ENCODE data around the gene LIMS2. TPM values are rescaled to one million over a fixed set of nuclear protein-coding genes. Genes with fewer than 3 reads are reported as not detected.

The LIMS2 gene
- polyA plus RNA-seq, 1 donor, result 15.5 TPM

DNA sequence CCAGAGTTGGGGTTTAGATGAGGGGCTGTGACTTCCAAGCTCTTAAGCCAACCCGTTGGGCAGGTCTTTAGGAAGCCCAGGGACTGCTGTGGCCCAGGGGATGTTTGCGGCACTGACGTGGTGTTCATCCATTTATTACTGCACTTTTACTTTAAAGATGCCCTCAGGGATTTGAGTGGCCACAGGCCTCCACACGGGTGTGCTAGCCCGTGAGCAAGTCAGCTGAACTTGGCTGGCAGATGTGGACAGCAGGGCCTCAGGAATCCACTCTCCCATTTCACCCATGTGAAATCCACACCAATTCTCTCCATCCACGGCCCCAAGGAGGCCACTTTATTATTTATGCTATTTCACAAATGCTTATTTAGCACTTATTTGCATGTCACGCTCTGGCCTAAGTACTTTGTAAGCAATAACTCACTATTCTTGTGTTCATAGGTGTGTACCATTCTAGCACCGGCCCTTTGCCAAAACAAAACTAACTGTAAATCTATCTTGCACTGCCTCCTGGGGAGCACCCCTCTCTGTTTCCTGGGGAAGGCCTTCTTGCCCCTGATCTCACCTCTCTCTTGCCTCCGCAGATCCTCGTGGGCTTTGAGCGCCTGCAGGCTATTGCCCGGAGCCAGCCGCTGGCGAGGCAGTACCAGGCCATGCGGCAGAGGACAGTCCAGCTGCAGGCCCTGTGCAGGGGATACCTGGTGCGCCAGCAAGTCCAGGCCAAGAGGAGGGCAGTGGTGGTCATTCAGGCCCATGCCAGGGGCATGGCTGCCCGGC is 68.5 kb downstream of the LIMS2 start:
- no peak for DNase-seq

DNA sequence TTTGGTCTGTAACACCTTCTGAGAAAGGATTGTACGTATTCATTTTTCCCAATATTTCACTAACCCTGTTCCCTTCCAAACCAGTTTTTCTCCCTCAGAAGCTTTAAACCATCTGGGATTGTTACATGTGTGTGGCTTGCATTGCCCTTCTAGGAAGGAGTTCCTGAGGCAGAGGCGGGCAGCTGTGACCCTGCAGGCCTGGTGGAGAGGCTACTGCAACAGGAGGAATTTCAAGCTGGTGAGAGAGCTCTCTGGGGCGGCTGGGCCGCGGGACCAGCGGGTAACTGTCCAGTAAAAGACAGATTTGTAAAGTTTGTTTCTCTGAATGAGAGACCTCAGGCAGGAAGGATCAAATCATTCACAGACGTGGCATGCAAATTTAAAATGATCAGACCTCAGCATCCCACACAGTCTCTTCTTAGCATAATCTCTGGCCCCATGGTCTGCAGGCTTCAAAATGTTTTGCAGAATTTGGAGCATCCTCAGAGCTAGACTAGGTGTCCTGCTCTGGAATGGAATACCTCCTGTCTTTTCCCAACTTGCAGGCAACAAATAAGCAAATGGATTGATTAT is 69.6 kb downstream of the LIMS2 start:
- no peak for DNase-seq

DNA sequence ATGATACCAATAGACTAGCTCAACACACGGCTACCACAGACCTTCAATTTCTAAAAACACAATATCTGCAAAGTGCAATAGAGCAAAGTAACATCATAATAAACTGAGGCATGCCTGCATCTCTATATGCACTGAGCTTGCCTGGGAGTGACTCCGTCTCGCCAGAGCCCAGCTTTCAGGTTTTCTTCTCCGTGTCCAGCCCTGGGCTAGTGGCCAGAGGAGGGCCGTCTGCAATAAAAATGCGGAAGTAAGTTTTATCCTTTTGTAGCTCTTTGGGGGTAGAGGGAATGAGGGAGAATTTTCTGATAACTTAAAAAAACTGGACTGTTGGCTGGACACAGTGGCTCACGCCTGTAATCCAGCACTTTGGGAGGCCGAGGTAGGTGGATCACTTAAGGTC is 70.3 kb downstream of the LIMS2 start:
- DNase-seq, result no peak

DNA sequence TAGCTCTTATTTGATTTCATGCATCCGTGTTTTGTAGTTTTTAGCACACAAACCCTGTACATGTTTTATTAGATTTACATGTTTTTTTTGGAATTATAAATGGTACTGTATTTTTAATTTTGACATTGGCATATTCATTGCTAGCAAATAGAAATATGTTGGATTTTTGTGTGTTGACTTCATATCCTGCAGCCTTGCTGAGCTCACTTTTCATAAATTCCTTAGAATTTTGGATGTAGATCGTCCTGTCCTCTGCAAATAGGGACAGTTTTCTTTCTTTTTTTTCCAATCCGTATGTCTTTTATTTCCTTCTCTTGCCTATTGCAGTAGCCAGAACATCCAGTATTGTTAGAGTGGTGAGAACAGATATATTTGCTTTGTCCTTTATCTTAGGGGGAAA is 76.1 kb downstream of the LIMS2 start:
- no peak for DNase-seq

DNA sequence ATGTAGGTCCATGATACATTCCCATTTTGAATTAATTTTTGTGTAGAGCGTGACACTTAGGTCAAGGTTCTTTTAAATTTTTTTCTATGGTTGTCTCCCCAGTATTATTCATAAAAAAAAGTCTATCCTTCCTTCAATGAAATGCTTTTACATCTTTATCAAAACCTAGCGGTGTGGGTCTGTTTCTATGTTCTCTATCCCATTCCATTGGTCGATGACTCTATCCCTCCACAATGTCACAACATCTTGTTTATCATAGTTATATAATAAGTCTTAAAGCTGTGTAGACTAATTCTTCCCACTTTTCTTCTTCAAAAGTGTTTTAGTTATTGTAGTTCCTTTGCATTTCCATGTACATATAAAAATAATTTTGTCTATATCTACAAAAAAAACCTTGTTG is 76.6 kb downstream of the LIMS2 start:
- no peak for DNase-seq

DNA sequence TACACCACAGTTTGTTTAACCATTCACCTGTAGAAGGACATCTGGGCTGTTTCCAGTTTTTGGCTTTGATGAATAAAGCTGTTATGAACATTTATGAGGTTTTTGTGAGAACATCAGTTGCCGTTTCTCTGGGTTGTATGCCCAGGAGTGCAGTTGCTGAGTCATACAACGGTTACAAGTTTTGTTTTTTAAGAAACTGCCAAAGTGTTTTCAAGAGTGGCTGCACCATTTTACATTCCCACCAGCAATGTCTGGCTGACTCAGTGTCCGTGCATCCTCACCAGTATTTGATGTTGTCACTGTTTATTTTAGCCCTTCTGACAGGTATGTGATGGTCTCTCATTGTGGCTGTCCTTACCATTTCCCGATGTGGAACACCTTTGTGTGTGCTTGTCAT is 77.3 kb downstream of the LIMS2 start:
- DNase-seq, result no peak

DNA sequence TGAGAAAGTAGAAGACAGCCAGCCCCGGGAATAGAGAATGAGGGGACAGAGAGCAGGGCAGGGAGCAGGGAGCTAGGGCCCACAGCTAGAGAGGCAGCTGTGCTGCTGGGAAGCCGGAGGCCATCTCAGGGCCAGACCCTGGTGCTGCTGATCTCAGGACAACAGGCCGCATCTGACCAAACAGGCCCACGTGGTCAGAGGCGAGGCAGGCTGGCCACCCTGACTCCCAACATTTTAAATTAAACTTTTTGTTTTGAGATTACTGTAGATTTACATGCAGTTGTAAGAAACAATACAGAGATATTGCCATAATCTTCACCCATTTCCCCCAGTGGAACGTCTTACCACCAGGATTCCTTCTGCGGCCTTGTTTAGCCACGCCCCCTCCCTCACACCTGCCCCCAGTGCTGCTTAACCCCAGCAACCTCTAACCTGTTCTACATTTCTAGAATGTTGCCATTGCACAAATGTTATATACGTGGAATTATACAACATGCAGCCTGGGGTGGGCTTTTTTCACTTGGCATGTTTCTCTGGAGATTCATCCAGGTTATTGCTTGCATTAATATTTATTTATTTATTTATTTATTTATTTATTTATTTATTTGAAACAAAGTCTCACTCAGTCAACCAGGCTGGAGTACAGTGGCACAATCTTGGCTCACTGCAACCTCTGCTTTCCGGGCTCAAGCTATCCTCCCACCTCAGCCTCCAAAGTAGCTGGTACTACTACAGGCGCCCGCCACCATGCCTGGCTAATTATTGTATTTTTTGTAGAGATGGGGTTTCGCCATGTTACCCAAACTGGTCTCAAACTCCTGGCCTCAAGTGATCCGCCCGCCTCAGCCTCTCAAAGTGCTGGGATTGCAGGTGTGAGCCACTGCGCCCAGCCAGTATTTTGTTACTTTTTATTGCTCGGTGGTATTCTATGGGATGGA is 78.0 kb downstream of the LIMS2 start:
- no peak for DNase-seq

DNA sequence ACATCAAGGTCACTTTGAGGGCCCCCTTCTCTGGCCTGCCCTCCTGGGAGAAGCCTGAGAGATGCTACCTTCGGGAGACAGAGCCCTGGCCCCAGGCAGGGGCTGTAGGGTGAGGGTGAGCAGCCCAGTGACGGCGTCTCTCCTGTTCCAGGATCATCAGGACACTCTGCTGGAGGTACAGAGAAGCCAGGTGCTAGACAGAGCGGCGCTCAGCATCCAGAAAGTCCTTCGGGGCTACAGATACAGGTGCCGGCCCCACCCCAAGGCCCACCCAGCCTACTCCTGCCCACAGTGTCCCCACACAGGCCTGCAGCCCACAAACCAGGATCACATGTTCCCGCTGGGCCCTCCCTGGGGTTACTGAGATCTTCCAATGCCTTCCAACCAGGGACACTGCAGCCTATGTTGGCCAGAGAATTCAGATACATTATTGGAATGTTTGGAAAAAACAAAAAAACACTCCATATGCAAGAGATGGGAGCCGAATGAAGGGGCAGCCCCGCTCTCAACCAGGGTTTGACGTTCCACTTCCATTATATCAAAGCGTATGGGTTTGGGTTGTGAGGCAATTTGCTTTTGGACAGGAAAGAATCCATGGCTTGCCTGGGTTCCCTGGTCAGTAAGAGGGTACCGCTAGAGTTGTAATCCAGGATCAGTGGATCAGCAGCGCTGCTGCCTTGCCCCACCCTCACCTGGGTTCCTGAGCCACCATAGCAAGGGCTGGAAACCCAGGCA is 78.9 kb downstream of the LIMS2 start:
- DNase-seq, result no peak

DNA sequence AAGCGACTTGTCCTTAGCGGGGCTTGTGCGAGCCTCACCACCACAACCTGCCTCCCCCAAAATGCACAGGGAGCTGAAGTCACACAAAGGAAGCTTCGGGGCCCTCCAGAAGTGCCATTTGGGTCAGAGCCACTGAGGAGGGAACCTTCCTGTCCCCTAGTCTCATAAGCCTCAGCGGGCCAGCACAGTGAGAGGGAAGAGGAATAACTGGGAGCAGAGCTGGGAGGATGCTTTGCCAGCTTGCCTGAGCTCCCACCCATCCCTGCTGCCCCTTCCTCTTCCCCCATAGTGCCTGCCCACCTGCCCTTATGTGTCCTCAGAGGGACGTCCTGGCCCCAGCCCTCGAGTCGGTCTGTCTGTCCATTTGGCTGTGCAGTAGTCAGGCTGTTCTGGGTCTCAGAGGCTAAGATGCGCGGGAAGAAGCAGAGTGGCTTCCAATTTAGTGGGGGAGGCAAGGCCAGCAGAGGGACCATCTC is 81.2 kb downstream of the LIMS2 start:
- DNase-seq, result no peak

DNA sequence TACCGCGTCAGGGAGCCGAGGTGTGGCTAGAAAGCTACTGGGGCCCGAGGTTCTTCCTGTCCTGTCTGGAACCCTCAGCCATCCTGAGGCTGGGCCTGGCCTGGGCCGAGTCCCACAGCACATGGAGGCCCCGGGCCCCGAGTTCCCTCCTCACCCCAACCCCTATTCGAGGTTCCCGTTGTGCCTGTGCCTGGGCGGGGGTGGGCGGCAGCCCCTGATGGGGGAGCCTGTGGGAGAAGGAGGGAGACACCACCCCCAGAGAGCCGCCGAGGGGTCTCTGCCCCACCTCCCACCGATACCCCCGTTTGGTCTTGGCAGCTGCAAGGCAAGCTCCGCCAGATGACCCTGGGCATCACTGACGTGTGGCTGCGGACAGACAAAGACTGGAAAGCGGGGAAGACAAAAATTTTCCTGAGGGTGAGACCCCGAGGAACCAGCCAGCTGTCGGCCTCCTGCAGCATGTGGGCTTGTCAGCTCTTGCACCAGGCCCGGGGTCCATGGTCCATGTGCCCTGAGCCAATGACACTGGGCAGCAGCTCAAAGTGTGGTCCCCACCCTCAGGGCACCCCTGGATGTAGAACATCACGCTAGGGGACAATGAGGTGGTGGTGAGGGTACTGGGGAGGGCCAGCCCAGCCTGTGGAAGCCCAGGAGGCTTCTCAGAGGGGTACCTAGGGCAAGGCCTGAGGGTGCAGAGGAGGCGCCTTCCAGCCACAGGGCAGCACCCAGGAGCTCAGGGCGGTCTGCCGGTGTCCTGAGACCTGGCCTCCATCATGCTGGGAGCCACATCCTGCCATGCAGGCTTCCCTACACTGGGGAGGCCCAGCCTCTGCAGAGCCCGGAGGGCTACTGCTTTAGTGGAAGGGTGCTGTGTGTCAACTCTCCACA is 81.9 kb downstream of the LIMS2 start:
- DNase-seq, result no peak

DNA sequence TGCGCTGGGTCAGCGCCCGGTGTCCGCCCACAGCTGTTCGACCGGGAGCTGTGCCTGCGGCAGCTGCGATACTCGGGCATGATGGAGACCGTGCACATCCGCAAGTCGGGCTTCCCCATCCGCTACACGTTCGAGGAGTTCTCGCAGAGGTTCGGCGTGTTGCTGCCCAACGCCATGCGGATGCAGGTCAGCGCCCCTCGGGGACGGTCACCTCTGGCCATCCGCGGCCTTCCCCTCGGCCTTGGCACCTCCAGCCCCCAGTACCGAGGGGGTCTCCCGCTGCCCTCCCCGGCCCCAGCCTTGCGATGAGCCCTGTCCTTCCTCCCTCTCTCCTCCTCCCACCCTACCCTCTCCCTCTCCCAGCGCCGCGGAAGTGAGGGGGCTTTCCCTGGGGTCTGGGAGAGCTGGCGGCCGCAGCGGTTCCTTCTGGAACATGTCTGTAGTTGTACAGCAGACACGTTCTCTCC is 82.5 kb downstream of the LIMS2 start:
- DNase-seq, result no peak

DNA sequence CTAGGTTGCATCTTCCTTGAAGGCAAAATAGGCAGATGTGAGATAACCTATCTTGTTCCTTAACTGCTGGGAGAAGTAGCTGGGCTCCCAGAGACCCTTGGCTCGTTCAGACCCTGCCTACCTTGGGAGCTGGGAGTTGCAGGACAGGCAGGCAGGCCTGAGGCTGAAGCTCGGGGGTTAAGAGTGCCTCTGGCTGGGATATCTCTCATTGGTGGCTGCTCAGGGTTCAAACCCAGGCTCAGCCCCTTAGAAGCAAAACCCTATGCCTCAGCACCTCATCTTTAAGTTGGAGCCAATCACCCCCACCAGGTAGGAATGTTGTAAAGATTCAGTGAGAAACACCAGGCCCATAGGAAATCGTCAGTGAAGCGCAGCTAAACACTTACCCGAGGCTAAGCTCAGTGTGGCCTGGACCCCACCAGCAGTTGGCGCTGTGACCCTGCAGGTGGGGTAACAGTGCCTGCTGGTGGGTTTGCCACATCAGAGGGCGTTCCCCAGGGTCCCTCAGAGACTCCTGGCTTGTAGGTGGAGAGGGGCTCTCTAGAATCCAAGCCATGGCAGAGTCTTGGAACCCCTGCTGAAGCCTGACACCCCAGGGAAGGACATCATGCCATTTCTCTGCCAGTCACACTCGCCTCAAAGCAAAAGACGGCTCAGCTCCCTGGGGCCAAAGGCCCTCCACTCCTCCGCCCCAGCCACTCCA is 84.0 kb downstream of the LIMS2 start:
- peak; percentile 56 for DNase-seq

DNA sequence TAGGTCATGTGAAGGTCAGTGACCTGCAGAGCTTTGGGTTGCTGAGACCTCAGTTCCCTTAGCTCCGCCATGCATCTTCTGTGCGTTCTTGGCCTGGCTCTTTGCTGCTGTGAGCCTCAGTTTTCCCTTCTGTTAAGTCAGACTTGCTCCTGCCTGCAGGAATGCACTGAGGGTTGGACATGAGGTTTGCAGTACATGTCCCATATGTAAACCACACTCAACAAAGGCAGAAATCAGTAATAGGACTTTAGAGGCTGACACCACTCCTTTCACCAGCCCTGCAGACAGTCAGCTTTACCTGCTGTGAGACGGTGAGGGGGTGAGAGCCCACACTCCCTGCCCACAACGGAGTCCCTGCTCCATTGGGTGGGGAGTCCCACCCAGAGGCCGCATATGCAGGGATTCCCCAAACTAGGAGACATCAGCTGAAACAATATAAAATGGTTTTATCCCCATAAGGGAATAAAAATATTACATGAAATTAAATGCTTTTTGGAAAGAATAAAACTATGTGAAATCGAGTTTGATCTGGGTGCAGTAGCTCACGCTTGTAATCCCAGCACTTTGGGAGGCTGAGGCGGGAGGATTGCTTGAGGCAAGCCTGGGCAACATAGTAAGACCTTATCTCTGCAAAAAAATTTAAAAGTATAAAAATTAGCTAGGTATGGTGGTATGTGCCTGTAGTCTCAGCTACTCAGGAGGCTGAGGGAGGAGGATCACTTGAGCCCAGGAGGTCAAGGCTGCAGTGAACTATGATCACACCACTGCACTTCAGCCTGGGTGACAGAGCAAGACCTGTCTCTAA is 84.7 kb downstream of the LIMS2 start:
- no peak for DNase-seq

DNA sequence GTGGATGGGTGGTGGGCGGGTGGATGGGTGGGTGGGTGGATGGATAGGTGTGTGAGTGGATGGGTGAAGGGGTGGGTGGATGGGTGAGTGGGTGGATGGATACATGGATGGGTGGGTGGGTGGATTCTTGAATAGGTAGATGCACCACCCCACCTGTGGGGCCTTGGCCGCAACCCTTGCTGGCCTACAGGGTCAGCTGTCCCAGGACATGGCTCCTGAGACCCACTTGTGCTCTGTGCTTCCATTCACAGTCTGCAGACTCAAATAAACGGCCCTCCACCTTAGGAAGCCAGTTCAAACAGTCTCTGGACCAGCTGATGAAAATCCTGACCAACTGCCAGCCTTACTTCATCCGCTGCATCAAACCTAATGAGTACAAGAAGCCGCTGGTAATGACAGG is 85.5 kb downstream of the LIMS2 start:
- DNase-seq, result no peak

DNA sequence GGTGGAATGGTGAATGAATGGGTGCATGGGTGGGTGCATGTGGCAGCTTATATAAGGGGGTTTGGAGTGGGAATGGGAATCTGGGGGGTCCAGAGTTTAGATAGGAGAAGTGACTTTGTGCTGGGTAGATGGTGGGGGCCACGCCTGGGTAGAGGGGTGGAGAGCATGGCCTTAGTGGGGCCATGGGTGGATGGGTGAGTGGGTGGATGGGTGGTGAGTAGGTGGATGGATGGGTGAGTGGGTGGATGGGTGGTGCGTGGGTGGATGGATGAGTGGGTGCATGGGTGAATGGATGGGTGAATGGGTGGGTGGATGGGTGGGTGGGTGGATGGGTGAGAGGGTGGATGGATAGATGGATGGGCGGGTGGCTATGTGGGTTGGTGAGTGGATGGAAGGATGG is 86.0 kb downstream of the LIMS2 start:
- DNase-seq, result no peak

Data from left kidney (tissue), 2 donors.